Measurements from ENCODE around the gene CIART.
"Not testable (repeated sequence)": the region's sequence is repeated elsewhere in the genome, so short reads cannot be mapped to it uniquely, and the experiment has no call there.

The CIART gene

GRCh38 chr1:150262388-150263320 lies 19.7 kb upstream of the CIART start:
- DNase-seq: no peak

DNA sequence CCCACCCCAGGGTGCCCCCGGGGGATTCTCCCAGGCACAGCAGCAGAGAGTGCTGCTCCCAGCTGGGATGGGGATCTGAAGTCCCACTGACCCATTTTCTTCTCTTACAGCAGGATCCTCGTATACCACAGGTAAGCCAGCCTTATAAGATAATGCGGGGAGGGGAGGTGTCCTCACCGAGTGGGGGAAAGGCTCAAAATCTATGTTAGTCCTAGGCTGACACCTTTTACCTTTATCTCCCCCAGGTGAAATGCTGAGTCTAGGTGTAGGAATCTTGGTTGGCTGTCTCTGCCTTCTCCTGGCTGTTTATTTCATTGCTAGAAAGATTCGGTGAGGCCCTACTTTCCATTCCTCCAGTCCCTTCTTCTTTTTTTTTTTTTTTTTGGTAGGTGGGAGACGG lies 18.8 kb upstream of the CIART start:
- no peak for DNase-seq

DNA sequence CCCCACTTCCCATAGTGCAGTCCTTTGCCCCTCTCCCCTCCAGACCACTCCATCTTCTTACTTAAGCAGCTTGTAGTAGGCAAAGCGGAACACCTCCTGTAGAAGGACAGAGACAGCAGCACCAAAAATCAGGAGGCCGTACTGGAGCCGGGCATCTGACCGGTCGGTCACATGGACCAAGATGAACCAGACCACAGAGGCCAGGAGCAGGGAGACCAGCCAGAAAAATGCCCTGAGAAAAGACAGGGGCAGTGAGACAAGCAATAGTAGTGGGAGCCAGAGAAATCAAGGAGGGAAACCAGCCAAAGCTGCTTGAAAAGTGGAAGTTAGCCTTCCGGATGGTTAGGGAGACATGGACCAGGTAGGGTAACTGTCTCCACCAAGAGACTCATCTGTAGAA lies 14.5 kb upstream of the CIART start:
- no peak for DNase-seq

DNA sequence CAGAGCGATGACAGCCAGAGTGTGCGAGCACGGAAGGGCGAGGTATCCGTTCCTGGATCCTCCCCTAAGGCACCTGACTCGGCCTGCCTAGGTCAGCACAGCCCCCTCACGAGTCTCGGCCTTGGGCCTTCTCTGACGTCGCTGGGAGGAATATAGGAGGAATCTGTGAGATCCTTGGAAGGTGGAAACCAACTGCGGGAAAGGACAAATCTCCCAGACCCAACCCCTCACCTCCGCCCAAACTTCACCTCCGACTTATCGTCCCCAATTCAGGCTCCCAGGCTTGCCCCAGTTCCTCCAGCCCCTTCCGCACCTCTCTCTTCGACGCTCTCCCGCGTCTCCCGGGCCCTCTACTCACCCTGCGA lies 14.0 kb upstream of the CIART start:
- no peak for DNase-seq

DNA sequence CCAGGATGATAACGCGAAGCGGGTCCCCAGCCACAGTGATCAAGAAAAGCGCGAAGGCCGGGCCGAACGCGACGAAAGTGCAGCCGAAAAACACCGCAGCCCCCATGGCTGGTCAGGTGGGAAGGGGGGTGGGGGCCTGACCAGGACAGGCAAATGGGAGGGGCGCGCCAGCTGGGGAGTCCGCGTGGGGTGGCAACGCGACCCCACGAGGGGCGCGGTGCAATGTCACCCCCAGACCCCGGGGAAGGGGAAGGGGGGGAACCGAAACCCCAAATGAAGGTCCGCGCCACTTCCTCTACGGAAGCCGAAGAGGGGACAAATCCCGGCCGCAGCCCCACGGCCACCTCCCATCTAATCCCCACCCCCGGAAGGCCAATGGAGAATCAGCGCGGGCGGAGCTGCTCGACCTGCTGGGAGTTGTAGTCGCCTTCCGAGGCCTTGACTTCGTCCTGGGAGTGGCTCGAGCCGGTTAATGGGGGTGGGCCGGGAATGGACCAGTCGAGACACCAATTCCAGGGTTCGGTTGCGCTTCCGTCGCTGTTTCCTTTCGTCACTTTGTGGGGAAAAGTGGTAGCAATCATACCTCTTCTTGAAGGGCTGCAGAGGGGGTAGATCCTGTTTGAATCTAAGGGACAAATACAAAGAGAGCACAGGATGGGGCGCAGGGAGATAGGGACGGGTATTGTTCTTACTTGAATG lies 13.5 kb upstream of the CIART start, which contains the start of gene APH1A:
TSS of gene APH1A (minus strand) at position 312 of the 699 bp plus-strand sequence. CDS start at position 106, 206 bp downstream.
- peak; percentile 81 to 94 for DNase-seq

GRCh38 chr1:150269451-150269850 lies 12.9 kb upstream of the CIART start:
- no peak for DNase-seq

GRCh38 chr1:150271291-150271959 lies 10.9 kb upstream of the CIART start:
- no peak for DNase-seq

DNA sequence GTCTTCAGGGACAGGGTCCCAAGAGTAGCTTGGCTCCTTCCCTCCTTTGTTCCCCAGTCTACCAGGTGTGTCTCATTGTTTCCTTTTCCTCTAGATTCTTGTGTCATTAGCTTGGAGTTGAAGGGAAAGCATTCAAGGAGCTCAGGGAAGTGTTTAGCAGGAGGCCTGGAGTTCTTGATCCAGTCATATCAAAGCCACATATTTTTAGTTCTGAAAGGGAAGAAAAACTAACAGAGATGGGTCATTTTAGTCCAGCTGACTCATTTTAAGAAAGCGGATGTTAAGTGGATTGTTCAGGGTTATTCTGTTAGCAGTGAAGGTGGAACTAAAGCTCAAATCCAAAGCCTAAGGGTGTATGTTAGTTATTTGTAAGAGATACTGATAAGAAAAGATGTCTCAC lies 9.0 kb upstream of the CIART start:
- no peak for DNase-seq

DNA sequence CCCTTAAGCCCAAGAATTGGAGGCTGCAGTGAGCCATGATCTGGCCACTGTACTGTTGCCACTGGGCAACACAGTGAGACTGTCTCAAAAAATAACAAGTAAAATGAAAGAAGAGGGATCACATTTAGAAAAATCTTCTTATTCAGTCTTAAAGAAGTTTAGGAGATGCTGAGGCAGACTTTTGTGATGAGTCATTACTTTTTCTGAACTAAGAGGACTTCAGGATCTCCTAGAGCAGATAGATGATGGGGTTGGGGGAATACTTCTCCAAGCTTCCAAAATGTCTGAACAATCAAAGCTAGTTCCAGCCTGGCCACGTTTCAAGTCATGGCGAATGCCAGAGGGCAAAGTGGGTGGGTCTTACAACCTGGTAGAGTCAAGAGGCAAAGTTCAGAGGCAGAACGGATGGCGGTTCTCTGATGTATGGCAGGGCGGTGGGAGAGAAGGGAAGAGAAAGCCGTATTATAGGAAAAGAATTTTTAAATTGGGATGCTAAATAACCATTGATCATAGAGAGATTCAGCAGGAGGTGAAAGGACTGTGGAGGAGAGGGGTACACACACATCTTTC lies 2.1 kb upstream of the CIART start:
- no peak for DNase-seq

DNA sequence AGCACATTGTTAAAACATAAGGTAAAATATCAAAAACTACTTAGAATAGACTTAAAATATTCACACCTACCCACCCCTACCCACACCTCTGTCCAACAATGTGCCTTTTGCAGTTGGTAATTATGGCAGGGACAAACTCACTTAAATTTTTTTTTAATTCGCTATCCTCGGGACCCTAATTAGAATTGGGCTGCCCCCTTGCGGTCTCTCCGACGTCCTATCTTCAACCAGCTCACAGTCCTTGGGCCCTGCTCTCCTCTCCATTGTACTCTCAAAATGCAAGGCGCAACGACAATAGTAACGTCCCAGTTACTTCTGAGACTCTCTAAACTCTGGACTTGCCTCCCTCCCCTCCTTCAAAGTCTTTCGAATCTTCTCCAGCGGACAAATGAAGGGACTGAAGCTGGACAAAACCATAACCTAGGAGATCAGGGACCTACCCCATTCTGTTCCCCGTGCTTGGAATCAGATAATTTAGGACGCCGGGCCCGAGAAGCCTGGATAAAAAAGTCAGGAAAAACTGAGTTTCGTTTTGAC lies 1.1 kb upstream of the CIART start:
- DNase-seq: peak; percentile 17 to 83

DNA sequence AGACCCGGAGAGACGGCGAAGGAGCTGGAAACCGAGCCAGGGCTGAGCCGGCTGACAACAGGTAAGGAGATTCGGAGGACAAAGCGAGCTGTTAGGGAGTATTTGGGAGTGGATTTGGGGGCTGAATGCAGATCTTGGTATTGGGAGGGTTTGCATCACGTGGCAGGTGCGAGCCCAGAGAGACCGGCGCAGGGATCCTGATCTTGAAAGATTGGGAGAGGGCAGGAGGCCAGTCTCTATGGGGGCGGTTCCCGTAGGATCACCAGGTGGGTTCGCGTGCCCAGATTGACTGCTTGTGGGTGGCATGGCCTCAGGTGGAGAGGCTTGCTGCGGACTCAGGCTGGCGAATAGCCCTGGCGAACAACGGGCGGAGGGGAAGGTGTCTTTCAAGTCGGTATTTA lies 204 bp downstream of the CIART start:
- DNase-seq: no peak

GRCh38 chr1:150283260-150283659 lies 906 bp downstream of the CIART start:
- no peak for DNase-seq

GRCh38 chr1:150288382-150288781 lies 6.0 kb downstream of the CIART start:
- no peak for DNase-seq

DNA sequence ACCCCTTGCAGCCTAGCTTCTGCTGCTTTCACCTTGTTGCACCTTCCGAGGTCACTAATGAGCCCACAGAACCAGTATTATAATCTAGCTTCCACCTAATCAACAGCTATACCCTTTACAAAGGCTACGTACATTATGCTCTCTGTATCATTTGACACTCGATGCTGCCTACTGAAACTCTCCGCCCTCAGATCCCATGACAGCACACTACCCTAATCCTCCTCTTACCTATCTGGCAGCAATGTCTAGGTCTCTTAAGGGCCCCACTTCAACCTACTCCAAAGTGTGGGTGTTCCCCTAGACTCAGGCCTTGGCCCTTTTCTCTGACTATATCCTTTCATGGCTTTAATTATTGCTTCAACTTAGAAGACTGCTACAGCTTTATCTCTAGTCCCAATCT lies 6.5 kb downstream of the CIART start:
- DNase-seq: no peak

DNA sequence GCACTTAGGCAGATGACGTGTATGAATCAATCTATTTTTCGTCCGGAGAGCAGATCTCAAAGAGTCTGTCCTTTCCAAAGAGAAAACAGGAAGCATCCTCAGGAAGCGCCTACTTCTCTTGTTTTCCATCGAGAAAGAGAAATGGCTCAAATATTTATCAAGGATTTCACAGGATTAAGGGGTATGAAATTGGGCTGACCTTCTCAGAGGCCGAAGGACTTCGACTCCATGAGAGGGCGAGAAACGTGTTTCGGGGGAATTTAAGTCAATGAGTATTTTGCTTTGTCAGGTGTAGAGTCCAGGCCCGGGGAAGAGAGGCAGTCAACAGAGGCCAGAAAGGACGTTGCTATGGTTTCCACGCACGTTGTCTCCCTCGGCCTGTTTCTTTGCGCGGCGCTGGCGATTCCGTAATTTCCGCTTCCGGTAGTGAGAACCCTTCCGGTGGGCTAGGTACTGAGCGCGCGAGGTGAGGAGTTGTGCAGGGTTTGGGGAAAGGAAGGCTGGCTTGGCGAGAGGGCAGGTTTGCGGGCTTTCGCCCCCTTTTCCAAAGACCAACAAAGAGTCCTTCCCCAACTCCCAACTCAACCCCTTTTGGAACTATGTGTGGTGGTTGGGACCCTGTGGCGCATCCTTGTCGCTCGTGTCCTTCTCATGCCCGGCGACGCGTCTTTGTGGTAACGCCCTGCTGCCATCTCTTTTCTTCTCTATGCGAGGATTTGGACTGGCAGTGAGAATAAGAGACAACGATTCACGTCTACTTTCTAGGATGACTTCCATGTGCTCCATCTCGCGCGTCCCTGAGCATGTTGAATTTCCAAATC lies 11.3 kb downstream of the CIART start, which contains the start of gene MRPS21:
TSS of gene MRPS21 (plus strand) at position 429 of the 821 bp plus-strand sequence. CDS start 506 bp downstream, outside the sequence.
- peak; percentile 55 to 58 for DNase-seq

- DNase-seq: no peak
Observed at GRCh38 chr1:150295476-150295875, 13.1 kb downstream of the CIART start.

- no peak for DNase-seq
Observed at GRCh38 chr1:150299716-150300115, 17.4 kb downstream of the CIART start.

- DNase-seq: no peak
Observed at GRCh38 chr1:150302338-150302737, 20.0 kb downstream of the CIART start.

GRCh38 chr1:150302902-150303301 lies 20.5 kb downstream of the CIART start:
- no peak for DNase-seq

DNA sequence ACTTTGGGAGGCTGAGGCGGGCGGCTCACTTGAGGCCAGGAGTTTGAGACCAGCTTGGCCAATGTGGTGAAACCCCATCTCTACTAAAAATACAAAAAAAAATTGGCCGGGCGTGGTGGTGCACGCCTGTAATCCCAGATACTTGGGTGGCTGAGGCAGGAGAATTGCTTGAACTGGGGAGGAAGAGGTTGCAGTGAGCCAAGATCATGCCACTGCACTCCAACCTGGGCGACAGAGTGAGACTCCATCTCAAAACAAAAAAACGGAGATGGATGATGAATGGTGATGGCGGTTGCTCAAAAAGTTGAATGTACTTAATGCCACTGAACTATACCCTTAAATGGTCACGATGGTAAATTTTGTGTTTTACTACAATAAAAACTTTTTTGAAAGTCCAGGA lies 26.2 kb downstream of the CIART start:
- not testable (repeated sequence) for DNase-seq

DNA sequence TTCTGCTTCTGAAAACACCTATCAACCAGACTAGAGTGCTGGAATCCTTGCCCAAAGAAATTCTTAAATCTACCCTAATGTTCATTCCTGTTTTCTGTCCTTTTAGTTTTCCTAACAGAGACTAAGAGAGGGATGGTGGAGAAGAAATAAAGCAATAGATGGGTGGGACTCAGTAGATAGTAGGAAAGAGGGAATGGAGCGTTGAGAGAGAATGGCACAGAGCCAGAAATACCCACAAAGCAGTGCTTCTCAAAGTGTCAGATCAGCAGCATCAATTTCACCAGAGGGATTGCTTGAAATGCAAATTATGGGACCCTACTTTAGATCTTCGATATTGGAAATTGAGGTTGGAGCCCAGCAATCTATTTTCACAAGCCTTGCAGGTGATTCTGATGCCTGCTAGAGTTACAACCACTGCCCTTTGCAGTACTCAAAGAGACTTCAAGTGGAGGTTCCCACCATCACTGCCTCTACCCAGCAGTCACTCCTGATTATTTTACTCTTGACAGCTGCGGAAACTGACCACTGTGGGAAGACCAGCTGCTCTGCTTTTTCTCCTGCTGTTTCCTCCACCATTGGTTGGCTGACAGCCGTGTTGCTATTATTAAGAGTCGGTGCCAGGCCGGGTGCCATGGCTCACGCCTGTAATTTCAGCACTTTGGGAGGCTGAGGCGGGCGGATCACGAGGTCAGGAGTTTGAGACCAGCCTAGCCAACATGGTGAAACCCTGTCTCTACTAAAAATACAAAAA lies 27.6 kb downstream of the CIART start:
- no peak for DNase-seq
